GM18508 (cell line): ENCODE results near the gene LDAF1.
"Not testable (repeated sequence)": the region's sequence is repeated elsewhere in the genome, so short reads cannot be mapped to it uniquely, and the experiment has no call there.

Experiments
- ATAC-seq: cut with Tn5 transposase; IDR thresholded peaks from one replicate; pipeline ENCODE4 v1.9.1; 2021; ENCODE audit warnings: moderate number of reproducible peaks; ENCODE audit not compliant: insufficient read depth, unreplicated experiment

LDAF1 gene

DNA sequence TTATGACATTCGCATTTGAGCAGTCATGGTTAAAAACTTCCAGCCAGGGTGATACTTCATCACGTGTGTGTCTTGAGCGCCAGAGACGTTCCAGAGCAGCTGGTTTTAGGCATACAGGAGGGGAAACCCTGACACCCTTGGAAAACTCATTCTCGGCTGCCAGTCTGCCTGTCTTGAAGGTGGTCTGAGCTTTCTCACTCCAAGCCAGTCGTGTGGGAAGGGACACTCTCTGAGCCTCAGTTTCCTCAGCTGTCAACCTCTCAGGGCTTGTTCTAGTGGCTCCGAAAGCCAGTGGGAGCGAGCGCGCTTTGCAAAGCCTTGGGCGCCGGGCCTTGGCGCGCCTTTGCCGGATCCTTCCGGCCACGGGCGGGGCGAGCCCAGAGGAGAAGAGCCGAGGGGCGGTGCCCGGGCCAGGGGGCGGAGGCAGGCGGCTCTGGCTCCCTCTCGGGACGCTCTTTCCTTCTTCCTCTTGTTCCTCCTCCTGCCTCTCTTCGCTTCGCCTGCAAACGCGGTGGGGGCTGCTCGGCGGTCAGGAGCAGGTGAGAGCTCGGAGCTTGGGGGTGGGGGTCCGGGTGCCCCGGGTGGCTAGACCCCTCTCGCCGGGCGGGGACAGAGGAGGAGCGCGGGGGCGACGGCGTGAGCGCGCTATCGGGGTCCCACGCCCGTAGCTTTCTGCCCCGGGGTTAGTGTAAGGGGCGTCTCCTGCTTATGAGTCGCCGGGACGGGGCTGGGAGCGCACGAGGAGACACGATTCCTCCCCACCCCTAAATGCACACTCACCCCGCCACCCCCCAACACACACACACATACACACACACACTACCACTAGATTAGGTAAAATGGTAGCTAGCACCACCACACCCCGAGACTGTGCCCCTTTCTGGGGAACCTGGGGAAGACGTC, at the start of gene LDAF1:
TSS of gene LDAF1 (plus strand) at position 467 of the 903 bp plus-strand sequence. CDS start 2,509 bp downstream, outside the sequence.
- ATAC-seq = no peak

GRCh38 chr16:21115551-21115950, 42.9 kb upstream of the LDAF1 start:
- not testable (repeated sequence) for ATAC-seq

- no peak for ATAC-seq
Observed at GRCh38 chr16:21116148-21116693, 42.3 kb upstream of the LDAF1 start.

DNA sequence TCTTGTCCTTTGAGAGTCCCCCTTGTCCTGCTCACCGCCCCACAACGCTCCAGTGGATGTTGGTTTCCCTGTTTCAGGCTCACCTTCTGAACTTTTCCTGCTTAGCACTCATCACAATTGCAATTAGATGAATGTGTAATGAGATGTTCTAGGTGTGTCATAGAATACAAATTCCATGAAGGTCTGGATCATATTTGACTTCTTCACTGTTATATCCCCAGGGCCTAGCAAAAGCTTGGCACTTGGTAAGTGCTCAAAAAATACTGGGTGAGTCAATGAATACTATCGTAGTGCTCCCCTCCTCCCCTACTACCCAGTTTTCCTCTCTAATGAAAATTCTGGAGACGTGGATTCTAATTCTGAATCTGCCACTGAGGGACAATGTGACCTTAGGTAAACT, 40.9 kb upstream of the LDAF1 start:
- no peak for ATAC-seq

GRCh38 chr16:21120976-21121520, 37.4 kb upstream of the LDAF1 start:
- no peak for ATAC-seq

GRCh38 chr16:21125191-21125590, 33.3 kb upstream of the LDAF1 start:
- ATAC-seq = no peak

GRCh38 chr16:21126518-21126917, 32.0 kb upstream of the LDAF1 start:
- ATAC-seq = no peak

- ATAC-seq = no peak
Observed at GRCh38 chr16:21128991-21129390, 29.5 kb upstream of the LDAF1 start.

- ATAC-seq = no peak
Observed at GRCh38 chr16:21130811-21131210, 27.7 kb upstream of the LDAF1 start.

GRCh38 chr16:21134053-21134452, 24.4 kb upstream of the LDAF1 start:
- ATAC-seq = no peak

GRCh38 chr16:21145738-21146137, 12.7 kb upstream of the LDAF1 start:
- no peak for ATAC-seq

DNA sequence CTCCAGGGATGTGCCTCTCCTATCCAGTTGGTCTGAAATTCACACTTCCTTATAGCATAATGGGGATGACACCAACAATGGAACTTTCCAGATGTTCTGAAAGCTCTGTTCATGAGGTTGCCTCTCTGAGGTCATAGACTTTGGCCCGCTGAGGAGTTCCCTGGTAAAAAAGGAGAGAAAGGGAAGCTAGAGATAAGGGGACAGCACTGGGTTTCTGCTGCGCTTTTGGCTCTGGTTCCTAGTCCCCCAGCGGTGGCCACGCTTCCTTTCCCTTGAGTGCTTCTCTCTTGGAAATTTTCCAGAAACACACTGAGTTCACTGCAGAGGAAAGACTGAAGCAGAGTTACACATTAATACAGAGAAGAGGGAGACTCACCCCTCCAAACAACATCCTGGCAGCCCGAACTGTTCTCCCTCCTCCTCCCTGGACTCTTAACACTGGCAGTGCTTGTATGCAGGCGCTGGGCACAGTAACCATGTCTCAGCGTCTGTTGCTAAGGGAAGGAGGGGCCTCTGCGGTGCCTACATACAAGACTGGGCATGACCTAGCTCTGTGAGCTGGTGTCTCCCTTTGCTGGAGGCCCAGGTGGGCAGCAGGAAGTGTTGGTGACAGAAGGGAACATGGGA, 8.0 kb upstream of the LDAF1 start, which contains the start of gene DNAH3:
TSS of gene DNAH3 (minus strand) at position 472 of the 627 bp plus-strand sequence. CDS start 527 bp downstream, outside the sequence.
- ATAC-seq = no peak

- not testable (repeated sequence) for ATAC-seq
Observed at GRCh38 chr16:21152160-21153030, 6.1 kb upstream of the LDAF1 start.

GRCh38 chr16:21153124-21153729, 5.2 kb upstream of the LDAF1 start:
- ATAC-seq = not testable (repeated sequence)

DNA sequence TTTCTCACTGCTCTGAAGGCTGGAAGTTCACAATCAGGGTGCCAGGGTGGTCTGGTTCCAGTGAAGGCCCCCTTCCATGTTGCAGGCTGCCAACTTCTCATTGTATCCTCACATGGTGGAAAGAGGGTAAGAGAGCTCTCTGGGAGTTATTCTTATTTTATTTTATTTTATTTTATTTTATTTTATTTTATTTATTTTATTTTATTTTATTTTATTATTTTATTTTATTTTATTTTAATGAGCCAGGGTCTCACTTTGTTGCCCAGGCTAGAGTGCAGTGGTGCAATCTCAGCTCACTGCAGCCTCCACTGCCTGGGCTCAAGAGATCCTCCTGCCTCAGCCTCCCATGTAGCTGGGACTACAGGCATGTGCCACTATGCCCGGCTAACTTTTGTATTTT, 2.5 kb upstream of the LDAF1 start:
- ATAC-seq = not testable (repeated sequence)

DNA sequence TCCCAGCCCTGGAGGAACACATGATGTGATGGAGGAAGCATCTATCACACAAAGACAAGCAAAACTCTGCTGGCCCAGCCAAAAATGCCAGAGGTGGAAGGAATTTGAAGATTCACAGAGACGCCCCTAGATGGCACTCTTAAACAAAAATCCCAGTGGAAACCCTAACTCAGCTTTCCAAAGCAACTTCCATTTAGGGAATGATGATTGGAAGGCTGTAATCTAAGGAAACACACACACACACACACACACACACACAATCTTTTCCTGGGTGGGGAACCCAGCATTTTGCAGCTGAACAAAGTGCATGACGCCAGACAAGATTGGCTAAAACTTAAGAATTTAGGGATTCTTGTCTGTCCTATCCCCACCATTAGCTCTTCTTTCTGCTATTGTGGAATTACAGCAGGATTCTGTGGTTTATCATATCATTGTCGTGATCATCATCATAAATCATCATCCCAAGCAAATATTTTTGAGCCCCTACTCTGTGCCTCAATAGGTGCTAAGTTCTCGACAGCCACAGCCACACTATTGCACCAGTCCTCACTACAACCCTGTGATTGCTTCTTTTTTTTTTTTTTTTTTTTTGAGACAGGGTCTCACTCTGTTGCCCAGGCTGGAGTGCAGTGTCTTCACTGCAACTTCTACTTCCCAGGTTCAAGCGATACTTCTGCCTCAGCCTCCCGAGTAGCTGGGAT, 1.6 kb upstream of the LDAF1 start:
- no peak for ATAC-seq

GRCh38 chr16:21157632-21158031, 842 bp upstream of the LDAF1 start:
- ATAC-seq = no peak

DNA sequence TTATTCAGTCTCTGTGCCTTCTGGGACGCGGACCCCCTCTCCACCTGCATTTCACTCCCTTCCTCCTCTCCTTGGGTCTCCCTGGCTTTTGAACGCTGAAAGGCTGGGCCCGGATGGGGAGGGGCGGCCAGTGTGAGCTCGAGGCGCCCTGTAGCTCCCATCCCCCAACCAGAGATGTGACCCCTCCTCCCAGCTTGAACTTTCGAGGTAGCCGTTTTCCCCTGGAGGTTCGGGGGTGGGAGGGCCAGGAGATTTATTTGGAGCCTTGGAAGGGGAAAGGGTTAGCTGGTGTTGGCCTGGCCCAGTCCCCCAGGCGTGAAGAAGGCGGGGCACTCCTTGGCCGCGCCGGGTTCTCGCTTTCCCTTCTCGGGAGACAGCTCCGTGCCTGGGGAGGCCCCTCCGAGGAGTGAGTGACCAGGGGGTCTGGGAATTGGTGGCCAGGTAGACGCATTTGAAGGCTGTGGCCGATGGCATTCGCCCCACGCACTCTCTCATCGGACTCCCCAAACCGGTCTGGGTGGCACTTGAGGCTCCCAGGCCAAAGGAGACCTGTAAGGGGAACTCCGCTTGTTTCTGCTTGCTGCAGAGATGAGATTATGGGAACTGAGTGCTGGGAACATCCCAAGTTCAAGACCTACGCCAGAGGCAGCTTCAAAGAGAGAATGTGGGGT, 942 bp downstream of the LDAF1 start:
- ATAC-seq = no peak
